ENCODE measurements around the gene HCFC2. TPM values are rescaled to one million over a fixed set of nuclear protein-coding genes. Genes with fewer than 3 reads are reported as not detected.
A peak's percentile ranks its signal among the peaks of the same experiment; 100 is the strongest.

HCFC2 gene
- total RNA-seq, 1 donor from 2014 or later, result 9.8 TPM

- no peaks in the 10 kb centered on the region for H3K27me3 ChIP-seq
- no peak for DNase-seq (ENCODE audit: low spot score in 2 of 2)
- no peak for TF ChIP-seq CTCF (IDR thresholded peaks at IDR 0.05)
- H3K4me1 ChIP-seq, result peaks cover 7 to 30% of the 10 kb centered on the region in 2 donors
- H3K36me3 ChIP-seq, result no peaks in the 10 kb centered on the region
- H3K4me3 ChIP-seq, result peak overlapping the region; percentile 57 to 76
- no peaks in the 10 kb centered on the region for H3K9me3 ChIP-seq
- H3K27ac ChIP-seq, result peak overlapping the region; percentile 58 to 77
- intact Hi-C loops (cut with DNase I), result loop anchor here (1.0 to 2.0 kb wide), 2 partner anchors 17 to 82 kb away; partner anchors contain the start of gene HCFC2
These were observed 16.2 kb upstream of the HCFC2 start for GRCh38 chr12:104048162-104048561.

GRCh38 chr12:104048811-104049210, 15.5 kb upstream of the HCFC2 start:
- H3K36me3 ChIP-seq, result no peaks in the 10 kb centered on the region
- no peaks in the 10 kb centered on the region for H3K27me3 ChIP-seq
- H3K27ac ChIP-seq, result peak overlapping the region; percentile 77 to 88
- no peak for TF ChIP-seq CTCF (IDR thresholded peaks at IDR 0.05)
- peak overlapping the region; percentile 57 to 76 for H3K4me3 ChIP-seq
- DNase-seq (ENCODE audit: low spot score in 2 of 2), result no peak
- H3K4me1 ChIP-seq, result peaks cover 7 to 30% of the 10 kb centered on the region in 2 donors
- intact Hi-C loops (cut with DNase I), result loop anchor here (1.0 to 2.0 kb wide), 2 partner anchors 16 to 83 kb away; partner anchors contain the start of gene HCFC2
- H3K9me3 ChIP-seq, result no peaks in the 10 kb centered on the region

GRCh38 chr12:104049278-104049902, 14.9 kb upstream of the HCFC2 start:
- Histone ChIP-seq H3K4me3 (peak overlapping the region; percentile 57 to 76), H3K27ac (peak overlapping the region; percentile 77 to 88), H3K27me3 (no peaks in the 10 kb centered on the region), H3K36me3 (no peaks in the 10 kb centered on the region), H3K9me3 (no peaks in the 10 kb centered on the region), H3K4me1 (peaks cover 7 to 30% of the 10 kb centered on the region in 2 donors)
- intact Hi-C loops (cut with DNase I), result loop anchor here (2.0 kb wide), 1 partner anchor 15 kb away; the partner anchor contains the start of gene HCFC2
- DNase-seq (ENCODE audit: low spot score in 2 of 2), result no peak
- no peak for TF ChIP-seq CTCF (IDR thresholded peaks at IDR 0.05)

- H3K4me1 ChIP-seq, result peaks cover 6 to 29% of the 10 kb centered on the region in 2 donors
- H3K9me3 ChIP-seq, result no peaks in the 10 kb centered on the region
- no peaks in the 10 kb centered on the region for H3K36me3 ChIP-seq
- peak in 1 of 2 donors; percentile 78 for DNase-seq (ENCODE audit: low spot score in 2 of 2)
- H3K27ac ChIP-seq, result peak within 1 kb of the TSS; percentile 77 to 88
- no peaks in the 10 kb centered on the region for H3K27me3 ChIP-seq
- peak within 1 kb of the TSS; percentile 57 to 76 for H3K4me3 ChIP-seq
- intact Hi-C loops (cut with DNase I), result loop anchor here (2.0 kb wide), 1 partner anchor 15 kb away; the partner anchor contains the start of gene HCFC2
- no peak for TF ChIP-seq CTCF (IDR thresholded peaks at IDR 0.05)
These were observed 14.4 kb upstream of the HCFC2 start, which contains the start of gene GLT8D2 for GRCh38 chr12:104049903-104050356. Gene GLT8D2 (minus strand): TSS chr12:104050187. CDS start chr12:104019648, 30,539 bp downstream.

GRCh38 chr12:104050436-104050835, 13.9 kb upstream of the HCFC2 start:
- intact Hi-C loops (cut with DNase I), result no loop called here
- no peaks in the 10 kb centered on the region for H3K36me3 ChIP-seq
- no peak for DNase-seq (ENCODE audit: low spot score in 2 of 2)
- H3K9me3 ChIP-seq, result no peaks in the 10 kb centered on the region
- H3K27me3 ChIP-seq, result no peaks in the 10 kb centered on the region
- no peak for TF ChIP-seq CTCF (IDR thresholded peaks at IDR 0.05)
- peak overlapping the region; percentile 77 to 88 for H3K27ac ChIP-seq
- H3K4me3 ChIP-seq, result peak overlapping the region; percentile 57 to 76
- H3K4me1 ChIP-seq, result peaks cover under 1 to 25% of the 10 kb centered on the region in 2 donors
